Right kidney (tissue), 1 donor: Measurements from ENCODE around the gene TOMM40.
A peak's percentile ranks its signal among the peaks of the same experiment; 100 is the strongest.
"Not testable (repeated sequence)": the region's sequence is repeated elsewhere in the genome, so short reads cannot be mapped to it uniquely, and the experiment has no call there.

ENCODE experiments used
- DNase-seq: peaks from one replicate; pipeline ENCODE4 v3.0.0-alpha.2; 2016

Gene TOMM40

DNA sequence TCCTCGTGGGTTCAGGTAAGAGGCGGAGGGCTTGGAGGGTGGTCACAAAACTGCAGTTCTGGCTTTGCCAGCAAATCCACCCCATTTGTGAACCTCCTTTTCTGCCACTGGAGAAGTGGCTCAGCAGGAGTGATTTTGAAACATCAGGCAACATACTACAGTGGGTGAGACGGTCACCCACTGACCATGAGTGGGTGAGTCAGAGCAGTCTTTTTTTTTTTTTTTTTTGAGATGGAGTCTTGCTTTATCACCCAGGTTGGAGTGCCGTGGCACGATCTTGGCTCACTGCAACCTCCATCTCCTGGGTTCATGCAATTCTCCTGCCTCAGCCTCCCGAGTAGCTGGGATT lies 3.0 kb downstream of the TOMM40 start:
- DNase-seq, result no peak

DNA sequence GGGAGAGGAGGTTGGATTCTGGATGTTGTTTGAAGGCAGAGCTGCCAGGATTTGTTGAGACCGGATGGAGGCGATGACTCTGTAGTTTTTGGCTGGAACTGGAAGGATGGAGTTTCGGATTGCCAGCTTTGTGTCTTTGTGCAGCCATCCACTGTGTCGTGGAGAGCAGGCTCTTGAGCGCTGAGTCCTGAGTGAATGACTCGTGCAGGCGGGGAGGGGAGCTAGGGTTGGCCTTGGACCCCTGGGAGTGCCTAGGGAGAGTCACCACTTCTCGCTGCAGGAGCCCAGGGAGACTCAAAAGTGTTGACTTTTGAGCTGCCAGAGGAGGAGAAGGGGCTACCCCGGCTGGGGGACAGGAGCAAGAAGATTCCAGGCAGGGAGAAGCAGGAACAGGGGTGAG lies 3.9 kb downstream of the TOMM40 start:
- no peak for DNase-seq

DNA sequence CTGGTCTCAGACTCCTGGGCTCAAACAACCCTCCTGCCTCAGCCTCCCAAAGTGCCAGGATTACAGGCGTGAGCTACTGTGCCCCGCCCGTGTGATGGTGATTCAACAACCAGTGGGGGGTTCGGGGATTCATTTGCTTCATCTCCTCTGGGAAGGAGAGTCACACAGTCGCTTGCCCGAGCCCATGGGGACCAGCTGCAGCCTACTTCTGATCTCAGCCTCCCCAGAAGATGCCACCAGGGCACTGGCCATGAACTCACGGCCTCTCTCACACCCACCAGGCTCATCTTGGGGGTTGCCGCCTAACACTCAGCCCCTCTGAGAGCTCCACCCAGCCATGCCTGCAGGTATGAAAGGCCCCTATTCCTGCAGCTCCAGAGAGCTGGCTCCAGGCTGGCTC lies 6.8 kb downstream of the TOMM40 start:
- DNase-seq, result no peak

DNA sequence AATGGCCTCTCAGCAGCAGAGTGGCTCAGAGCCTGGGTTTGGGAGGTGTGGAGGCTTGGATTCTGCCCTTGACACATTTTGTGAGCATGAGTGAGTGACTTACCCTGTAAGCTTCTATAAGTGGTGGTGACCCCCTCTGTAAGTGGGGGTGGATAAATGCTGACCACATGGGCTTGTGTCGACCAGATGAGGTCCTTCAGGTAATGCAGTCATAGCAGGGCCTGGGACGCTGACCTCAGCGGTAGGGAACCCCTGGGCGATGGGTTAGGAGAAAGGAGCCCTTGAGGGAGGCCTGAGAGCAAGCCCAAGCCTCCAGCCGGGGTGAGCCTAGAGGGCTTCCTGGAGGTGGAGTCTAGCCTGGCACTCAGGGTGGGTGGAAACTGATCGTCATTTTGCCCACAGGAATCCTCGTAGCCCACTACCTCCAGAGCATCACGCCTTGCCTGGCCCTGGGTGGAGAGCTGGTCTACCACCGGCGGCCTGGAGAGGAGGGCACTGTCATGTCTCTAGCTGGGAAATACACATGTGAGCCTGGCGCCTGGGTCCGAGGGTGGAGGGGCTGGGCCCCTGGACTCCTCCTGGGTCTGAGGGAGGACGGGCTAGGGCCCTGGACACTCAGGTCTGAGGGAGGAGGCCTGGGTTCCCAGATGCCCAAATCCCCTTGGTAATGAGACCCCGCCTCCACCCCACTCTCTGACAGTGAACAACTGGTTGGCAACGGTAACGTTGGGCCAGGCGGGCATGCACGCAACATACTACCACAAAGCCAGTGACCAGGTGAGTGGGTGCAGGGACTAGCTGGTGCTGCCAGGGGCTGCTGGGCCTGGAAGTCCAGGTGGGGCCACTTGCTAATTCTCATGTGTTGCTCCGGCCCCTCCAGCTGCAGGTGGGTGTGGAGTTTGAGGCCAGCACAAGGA lies 9.5 kb downstream of the TOMM40 start:
- no peak for DNase-seq

DNA sequence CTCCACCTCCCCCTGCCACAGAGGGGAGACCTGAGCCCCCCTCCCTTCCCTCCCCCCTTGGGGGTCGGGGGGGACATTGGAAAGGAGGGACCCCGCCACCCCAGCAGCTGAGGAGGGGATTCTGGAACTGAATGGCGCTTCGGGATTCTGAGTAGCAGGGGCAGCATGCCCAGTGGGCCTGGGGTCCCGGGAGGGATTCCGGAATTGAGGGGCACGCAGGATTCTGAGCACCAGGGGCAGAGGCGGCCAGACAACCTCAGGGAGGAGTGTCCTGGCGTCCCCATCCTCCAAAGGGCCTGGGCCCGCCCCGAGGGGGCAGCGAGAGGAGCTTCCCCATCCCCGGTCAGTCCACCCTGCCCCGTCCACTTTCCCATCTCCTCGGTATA lies 12.2 kb downstream of the TOMM40 start:
- DNase-seq, result no peak

DNA sequence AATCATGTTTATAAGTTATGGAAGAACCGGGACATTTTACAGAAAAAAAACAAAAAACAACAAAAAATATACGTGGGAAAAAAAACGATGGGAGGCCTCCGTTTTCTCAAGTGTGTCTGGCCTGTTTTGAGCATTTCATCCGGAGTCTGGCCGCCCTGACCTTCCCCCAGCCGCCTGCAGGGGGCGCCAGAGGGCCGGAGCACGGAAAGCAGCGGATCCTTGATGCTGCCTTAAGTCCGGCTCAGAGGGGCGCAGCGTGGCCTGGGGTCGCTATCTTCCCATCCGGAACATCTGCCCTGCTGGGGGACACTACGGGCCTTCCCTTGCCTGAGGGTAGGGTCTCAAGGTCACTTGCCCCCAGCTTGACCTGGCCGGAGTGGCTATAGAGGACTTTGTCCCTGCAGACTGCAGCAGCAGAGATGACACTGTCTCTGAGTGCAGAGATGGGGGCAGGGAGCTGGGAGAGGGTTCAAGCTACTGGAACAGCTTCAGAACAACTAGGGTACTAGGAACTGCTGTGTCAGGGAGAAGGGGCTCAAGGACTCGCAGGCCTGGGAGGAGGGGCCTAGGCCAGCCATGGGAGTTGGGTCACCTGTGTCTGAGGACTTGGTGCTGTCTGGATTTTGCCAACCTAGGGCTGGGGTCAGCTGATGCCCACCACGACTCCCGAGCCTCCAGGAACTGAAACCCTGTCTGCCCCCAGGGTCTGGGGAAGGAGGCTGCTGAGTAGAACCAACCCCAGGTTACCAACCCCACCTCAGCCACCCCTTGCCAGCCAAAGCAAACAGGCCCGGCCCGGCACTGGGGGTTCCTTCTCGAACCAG lies 12.8 kb downstream of the TOMM40 start:
- peak; percentile 75 for DNase-seq

DNA sequence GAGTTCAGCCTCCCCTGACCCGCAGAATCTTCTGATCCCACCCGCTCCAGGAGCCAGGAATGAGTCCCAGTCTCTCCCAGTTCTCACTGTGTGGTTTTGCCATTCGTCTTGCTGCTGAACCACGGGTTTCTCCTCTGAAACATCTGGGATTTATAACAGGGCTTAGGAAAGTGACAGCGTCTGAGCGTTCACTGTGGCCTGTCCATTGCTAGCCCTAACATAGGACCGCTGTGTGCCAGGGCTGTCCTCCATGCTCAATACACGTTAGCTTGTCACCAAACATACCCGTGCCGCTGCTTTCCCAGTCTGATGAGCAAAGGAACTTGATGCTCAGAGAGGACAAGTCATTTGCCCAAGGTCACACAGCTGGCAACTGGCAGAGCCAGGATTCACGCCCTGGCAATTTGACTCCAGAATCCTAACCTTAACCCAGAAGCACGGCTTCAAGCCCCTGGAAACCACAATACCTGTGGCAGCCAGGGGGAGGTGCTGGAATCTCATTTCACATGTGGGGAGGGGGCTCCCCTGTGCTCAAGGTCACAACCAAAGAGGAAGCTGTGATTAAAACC lies 13.5 kb downstream of the TOMM40 start:
- no peak for DNase-seq

DNA sequence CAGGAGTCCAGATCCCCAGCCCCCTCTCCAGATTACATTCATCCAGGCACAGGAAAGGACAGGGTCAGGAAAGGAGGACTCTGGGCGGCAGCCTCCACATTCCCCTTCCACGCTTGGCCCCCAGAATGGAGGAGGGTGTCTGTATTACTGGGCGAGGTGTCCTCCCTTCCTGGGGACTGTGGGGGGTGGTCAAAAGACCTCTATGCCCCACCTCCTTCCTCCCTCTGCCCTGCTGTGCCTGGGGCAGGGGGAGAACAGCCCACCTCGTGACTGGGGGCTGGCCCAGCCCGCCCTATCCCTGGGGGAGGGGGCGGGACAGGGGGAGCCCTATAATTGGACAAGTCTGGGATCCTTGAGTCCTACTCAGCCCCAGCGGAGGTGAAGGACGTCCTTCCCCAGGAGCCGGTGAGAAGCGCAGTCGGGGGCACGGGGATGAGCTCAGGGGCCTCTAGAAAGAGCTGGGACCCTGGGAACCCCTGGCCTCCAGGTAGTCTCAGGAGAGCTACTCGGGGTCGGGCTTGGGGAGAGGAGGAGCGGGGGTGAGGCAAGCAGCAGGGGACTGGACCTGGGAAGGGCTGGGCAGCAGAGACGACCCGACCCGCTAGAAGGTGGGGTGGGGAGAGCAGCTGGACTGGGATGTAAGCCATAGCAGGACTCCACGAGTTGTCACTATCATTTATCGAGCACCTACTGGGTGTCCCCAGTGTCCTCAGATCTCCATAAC lies 14.5 kb downstream of the TOMM40 start, which contains the start of gene APOE:
TSS of gene APOE (plus strand) at position 360 of the 724 bp plus-strand sequence. CDS start 829 bp downstream, outside the sequence.
- peak; percentile 64 for DNase-seq

DNA sequence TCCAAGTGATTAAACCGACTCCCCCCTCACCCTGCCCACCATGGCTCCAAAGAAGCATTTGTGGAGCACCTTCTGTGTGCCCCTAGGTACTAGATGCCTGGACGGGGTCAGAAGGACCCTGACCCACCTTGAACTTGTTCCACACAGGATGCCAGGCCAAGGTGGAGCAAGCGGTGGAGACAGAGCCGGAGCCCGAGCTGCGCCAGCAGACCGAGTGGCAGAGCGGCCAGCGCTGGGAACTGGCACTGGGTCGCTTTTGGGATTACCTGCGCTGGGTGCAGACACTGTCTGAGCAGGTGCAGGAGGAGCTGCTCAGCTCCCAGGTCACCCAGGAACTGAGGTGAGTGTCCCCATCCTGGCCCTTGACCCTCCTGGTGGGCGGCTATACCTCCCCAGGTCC lies 16.6 kb downstream of the TOMM40 start:
- no peak for DNase-seq

DNA sequence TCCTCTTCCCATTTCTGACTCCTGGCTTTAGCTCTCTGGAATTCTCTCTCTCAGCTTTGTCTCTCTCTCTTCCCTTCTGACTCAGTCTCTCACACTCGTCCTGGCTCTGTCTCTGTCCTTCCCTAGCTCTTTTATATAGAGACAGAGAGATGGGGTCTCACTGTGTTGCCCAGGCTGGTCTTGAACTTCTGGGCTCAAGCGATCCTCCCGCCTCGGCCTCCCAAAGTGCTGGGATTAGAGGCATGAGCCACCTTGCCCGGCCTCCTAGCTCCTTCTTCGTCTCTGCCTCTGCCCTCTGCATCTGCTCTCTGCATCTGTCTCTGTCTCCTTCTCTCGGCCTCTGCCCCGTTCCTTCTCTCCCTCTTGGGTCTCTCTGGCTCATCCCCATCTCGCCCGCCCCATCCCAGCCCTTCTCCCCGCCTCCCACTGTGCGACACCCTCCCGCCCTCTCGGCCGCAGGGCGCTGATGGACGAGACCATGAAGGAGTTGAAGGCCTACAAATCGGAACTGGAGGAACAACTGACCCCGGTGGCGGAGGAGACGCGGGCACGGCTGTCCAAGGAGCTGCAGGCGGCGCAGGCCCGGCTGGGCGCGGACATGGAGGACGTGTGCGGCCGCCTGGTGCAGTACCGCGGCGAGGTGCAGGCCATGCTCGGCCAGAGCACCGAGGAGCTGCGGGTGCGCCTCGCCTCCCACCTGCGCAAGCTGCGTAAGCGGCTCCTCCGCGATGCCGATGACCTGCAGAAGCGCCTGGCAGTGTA lies 17.2 kb downstream of the TOMM40 start:
- DNase-seq, result no peak

DNA sequence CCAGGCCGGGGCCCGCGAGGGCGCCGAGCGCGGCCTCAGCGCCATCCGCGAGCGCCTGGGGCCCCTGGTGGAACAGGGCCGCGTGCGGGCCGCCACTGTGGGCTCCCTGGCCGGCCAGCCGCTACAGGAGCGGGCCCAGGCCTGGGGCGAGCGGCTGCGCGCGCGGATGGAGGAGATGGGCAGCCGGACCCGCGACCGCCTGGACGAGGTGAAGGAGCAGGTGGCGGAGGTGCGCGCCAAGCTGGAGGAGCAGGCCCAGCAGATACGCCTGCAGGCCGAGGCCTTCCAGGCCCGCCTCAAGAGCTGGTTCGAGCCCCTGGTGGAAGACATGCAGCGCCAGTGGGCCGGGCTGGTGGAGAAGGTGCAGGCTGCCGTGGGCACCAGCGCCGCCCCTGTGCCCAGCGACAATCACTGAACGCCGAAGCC lies 17.8 kb downstream of the TOMM40 start:
- no peak for DNase-seq

DNA sequence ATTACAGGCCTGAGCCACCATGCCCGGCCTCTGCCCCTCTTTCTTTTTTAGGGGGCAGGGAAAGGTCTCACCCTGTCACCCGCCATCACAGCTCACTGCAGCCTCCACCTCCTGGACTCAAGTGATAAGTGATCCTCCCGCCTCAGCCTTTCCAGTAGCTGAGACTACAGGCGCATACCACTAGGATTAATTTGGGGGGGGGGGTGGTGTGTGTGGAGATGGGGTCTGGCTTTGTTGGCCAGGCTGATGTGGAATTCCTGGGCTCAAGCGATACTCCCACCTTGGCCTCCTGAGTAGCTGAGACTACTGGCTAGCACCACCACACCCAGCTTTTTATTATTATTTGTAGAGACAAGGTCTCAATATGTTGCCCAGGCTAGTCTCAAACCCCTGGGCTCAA lies 18.7 kb downstream of the TOMM40 start:
- DNase-seq, result no peak

DNA sequence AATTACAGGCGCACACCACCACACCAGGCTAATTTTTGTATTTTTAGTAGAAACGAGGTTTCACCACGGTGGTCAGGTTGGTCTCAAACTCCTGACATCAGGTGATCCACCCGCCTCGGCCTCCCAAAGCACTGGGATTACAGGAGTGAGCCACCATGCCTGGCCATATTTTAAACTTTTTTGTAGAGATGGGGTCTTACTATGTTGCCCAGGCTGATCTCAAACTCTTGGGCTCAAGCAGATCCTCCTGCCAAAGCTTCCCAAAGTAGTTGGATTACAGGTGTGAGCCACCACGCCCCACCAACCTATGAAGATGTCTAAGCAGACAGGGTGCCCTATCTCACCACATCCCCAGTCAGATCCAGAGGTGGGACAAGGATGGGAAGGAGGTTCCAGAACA lies 20.8 kb downstream of the TOMM40 start:
- not testable (repeated sequence) for DNase-seq

DNA sequence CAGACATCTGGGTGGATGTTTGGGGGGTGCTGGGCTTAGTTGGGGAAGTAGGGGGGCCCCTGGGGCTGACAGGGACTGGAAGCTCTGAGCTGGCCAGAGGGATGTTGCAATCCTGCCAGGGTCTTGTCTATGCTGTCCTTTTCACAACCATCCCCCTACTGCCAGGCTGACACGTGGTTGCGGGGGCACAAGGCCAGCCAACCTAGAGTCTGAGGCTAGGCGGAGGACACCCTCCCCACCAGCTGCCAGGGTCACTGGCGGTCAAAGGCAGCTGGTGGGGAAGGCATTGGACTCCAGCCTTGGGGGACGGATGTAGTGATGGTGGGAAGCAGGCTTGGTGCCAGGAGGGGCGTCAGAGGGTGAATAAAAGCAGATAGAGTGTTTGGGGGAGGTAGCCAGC lies 21.8 kb downstream of the TOMM40 start:
- no peak for DNase-seq

DNA sequence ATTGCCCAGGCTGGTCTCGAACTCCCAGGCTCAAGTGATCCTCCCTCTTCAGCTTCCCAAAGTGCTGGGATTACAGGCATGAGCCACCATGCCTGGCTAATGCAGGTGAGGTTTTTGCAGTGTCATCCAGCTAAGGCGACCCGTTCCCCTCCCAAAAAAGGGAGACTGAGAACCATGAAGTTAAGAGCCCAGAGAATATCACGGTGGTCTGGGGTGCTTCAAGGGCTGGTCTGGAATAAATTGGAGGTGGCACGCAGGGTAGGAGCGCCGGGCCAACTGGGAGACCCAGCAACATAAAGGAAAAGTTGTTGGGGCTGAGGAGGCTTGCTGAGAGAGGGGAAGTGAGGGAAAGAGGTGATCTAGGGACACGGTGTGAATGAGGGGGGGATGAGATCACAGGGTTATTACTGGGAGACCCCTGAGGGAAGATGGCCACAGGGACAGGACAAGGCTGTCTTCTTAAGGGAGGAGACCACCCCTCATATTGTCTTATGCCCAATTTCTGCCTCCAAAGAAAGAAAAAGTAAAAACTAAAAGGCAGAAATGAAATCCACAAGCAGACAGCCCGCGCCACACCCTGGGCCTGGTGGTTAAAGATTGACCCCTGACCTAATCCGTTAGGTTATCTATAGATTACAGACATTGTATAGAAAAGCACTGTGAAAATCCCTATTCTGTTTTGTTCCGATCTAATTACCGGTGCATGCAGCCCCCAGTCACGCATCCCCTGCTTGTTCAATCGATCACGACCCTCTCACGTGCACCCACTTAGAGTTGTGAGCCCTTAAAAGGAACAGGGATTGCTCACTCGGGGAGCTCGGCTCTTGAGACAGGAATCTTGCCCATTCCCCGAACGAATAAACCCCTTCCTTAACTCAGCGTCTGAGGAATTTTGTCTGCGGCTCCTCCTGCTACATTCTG lies 22.7 kb downstream of the TOMM40 start:
- not testable (repeated sequence) for DNase-seq

DNA sequence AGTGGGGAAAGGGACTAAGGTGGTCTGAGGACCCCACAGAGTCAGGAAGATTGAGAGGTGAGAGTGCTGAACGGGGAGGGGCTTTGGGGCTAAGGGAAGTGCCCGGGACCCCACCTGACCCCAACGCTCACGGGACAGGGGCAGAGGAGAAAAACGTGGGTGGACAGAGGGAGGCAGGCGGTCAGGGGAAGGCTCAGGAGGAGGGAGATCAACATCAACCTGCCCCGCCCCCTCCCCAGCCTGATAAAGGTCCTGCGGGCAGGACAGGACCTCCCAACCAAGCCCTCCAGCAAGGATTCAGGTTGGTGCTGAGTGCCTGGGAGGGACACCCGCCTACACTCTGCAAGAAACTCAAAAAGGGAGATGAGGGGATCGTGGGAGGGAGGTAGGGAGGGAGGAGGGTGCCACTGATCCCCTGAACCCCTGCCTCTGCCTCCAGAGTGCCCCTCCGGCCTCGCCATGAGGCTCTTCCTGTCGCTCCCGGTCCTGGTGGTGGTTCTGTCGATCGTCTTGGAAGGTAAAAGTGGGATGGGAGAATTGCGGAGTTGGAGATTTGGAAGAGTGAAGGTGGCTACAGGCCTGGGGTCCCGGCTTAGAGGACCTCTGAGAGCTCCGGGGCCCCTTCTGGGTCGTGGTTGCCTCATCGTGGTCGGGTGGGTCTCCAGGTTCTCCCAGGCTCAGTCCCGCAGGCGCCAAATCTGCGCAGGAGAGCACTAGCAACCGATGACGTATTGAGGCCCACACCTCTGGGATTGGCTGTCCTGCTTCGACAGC lies 23.6 kb downstream of the TOMM40 start, which contains the start of gene APOC1:
TSS of gene APOC1 (plus strand) at position 176 of the 774 bp plus-strand sequence. CDS start at position 460, 284 bp downstream.
- DNase-seq, result peak; percentile 93

DNA sequence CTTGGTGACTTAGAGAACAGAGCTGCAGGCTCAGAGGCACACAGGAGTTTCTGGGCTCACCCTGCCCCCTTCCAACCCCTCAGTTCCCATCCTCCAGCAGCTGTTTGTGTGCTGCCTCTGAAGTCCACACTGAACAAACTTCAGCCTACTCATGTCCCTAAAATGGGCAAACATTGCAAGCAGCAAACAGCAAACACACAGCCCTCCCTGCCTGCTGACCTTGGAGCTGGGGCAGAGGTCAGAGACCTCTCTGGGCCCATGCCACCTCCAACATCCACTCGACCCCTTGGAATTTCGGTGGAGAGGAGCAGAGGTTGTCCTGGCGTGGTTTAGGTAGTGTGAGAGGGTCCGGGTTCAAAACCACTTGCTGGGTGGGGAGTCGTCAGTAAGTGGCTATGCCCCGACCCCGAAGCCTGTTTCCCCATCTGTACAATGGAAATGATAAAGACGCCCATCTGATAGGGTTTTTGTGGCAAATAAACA lies 33.2 kb downstream of the TOMM40 start:
- no peak for DNase-seq

DNA sequence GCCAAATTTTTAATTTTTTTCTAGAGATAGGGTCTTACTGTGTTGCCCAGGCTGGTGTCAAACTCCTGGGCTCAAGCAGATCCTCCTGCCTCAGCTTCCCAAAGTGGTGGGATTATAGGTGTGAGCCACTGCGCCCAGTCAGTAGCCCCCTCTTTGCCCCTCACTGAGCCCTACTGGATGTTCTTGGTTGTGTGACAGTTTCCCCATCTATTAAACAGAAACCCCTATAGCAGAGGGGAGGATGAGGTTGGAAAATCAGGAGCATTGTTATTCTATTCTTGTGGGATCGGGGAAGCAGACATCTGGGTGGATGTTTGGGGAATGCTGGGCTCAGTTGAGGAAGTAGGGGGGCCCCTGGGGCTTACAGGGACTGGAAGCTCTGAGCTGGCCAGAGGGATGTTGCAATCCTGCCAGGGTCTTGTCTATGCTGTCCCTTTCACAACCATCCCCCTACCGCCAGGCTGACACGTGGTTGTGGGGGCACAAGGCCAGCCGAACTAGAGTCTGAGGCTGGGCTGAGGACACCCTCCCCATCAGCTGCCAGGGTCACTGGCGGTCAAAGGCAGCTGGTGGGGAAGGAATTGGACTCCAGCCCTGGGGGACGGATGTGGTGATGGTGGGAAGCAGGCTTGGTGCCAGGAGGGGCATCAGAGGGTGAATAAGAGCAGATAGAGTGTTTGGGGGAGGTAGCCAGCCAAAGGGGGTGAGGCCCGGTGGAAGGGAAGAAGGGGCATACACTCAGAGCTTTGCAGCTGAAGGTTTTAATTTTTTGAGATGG lies 34.2 kb downstream of the TOMM40 start:
- DNase-seq, result no peak
